NCI-H1048 (cell line): ENCODE measurements around the gene BTBD1.

Source experiments
- DNase-seq: peaks from one replicate; lab custom pipeline; 2025; lab: John Stamatoyannopoulos, UW

Gene BTBD1

GRCh38 chr15:83066734-83067637 is at the start of gene BTBD1:
Gene BTBD1, minus strand, starts transcription at chr15:83067252. Its CDS starts 101 bp downstream, at chr15:83067151.
- peak; percentile 88 for DNase-seq

- no peak for DNase-seq
These were observed 48.9 kb upstream of the BTBD1 start for GRCh38 chr15:83115831-83116565.

- DNase-seq = no peak
These were observed 48.4 kb upstream of the BTBD1 start for GRCh38 chr15:83115410-83115809.

GRCh38 chr15:83114856-83115255 is 47.8 kb upstream of the BTBD1 start:
- no peak for DNase-seq

GRCh38 chr15:83113881-83114674 is 47.0 kb upstream of the BTBD1 start:
- no peak for DNase-seq

- no peak for DNase-seq
These were observed 45.9 kb upstream of the BTBD1 start for GRCh38 chr15:83112956-83113299.

GRCh38 chr15:83112233-83112955 is 45.3 kb upstream of the BTBD1 start:
- no peak for DNase-seq

- no peak for DNase-seq
These were observed 44.1 kb upstream of the BTBD1 start for GRCh38 chr15:83111149-83111548.

GRCh38 chr15:83110381-83110780 is 43.3 kb upstream of the BTBD1 start:
- DNase-seq = no peak

- no peak for DNase-seq
These were observed 42.5 kb upstream of the BTBD1 start for GRCh38 chr15:83109532-83109931.

GRCh38 chr15:83108266-83109219 is 41.5 kb upstream of the BTBD1 start:
- no peak for DNase-seq

- no peak for DNase-seq
These were observed 40.8 kb upstream of the BTBD1 start for GRCh38 chr15:83107841-83108181.

GRCh38 chr15:83106994-83107840 is 40.2 kb upstream of the BTBD1 start, which contains the start of gene TM6SF1:
Gene TM6SF1, plus strand, starts transcription at chr15:83107645. Its CDS starts 36 bp downstream, at chr15:83107681.
- no peak for DNase-seq

- DNase-seq = no peak
These were observed 38.4 kb upstream of the BTBD1 start for GRCh38 chr15:83105440-83105839.

GRCh38 chr15:83104141-83104540 is 37.1 kb upstream of the BTBD1 start:
- DNase-seq = no peak

GRCh38 chr15:83102346-83102745 is 35.3 kb upstream of the BTBD1 start:
- DNase-seq = no peak

- DNase-seq = no peak
These were observed 33.1 kb upstream of the BTBD1 start for GRCh38 chr15:83100097-83100646.

- DNase-seq = no peak
These were observed 32.2 kb upstream of the BTBD1 start for GRCh38 chr15:83099290-83099689.

GRCh38 chr15:83098079-83098478 is 31.0 kb upstream of the BTBD1 start:
- DNase-seq = no peak
